HG02943 (cell line): ENCODE measurements around the gene RSPH4A.
"Not testable (repeated sequence)": the region's sequence is repeated elsewhere in the genome, so short reads cannot be mapped to it uniquely, and the experiment has no call there.

ENCODE experiments used
- ATAC-seq: cut with Tn5 transposase; IDR thresholded peaks from one replicate; pipeline ENCODE4 v1.9.1; 2021; ENCODE audit warnings: mild to moderate bottlenecking, low read depth, moderate library complexity; ENCODE audit not compliant: unreplicated experiment

Gene RSPH4A

DNA sequence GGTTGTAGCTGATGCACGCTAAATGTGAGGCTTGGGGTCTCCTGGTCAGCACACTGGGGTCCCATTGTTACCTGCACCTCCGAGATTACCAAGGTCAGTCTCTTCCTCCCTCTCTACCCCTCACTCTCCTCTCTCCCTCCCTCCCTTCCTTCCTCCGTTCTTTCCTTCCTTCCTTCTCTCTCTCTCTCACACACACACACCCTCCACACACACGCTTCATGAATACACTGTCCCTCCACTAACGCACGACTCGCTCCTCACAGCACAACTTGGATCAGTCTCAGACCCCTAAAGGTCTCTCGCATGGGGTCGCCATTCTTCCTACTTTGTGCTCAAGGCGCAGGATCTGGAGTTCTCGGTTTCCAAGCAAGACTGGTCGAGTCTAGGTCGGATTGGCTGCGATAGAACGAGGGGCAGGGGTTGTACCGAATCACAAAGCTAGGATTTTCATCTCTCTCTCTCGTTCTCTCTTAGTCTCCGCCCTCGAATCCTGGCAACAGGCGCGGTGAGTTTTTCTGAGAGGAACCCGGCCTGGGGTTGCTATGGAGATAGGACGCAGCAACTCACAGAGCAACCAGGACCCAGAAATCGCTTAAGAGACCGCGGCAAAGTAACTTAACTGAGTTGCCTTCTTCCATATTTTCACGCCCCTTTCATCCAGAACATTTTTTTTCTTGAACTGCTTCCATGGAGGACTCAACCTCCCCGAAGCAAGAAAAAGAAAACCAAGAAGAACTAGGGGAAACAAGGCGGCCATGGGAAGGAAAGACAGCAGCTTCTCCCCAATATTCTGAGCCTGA is at the start of gene RSPH4A:
Gene RSPH4A, plus strand, starts transcription at position 543 of the 800 bp plus-strand sequence. Its CDS starts 145 bp downstream, at position 688.
- ATAC-seq = peak; percentile 98

DNA sequence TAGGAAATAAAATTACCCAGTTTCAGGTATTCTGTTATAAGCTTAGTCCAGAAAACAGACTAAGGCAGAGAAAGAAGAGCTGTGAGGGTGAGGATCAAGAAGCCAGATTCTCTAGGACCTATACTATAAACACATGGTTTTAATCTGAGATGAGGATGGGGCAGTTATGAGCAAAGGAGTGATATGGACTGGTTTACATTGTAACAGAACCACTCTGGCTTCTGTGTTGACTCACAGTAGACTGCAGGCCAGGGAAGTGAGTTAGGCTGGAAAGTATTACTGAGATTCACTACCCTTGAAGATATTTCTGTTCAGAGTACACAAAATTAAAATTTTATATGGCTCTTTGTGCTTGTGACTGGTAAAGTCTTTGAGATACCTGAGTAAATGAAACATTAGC is 48.2 kb upstream of the RSPH4A start:
- ATAC-seq = no peak

DNA sequence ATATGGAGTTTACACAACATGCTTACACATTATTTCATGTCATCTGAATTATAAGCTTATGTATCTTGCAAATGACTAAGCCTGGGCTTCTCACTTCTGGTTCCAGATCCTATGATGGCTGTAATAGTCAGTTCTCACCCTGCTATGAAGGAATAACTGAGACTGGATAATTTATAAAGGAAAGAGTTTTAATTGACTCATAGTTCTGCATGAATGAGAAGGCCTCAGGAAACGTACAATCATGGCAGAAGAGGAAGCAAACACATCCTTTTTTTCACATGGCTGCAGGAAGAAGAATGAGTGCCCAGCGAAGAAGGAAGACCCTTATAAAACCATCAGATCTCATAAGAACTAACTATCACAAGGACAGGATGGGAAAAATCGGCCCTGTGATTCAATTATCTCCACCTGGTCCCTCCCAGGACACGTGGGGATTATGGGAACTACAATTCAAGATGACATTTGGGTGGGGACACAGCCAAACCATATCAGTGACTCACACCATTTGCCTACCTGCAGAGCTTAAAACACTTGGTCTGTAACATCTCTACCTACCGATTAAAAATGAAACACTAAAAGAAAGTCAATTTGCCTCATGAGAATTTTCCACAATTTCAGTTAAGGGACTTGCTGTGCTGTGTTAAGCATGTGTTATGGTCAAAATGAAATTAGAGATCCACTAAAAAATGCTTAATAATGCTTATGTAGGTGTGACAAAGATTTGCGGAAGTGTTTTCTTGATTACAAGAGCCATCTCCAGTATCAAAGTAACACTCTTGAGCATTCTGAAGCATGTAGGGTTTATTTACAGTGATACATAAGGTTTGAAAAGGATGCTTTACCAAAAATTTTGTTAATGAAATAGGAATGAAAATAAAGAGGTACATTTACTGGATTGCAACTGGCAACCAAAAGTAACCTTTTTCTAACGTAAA is 47.2 kb upstream of the RSPH4A start:
- ATAC-seq = no peak

DNA sequence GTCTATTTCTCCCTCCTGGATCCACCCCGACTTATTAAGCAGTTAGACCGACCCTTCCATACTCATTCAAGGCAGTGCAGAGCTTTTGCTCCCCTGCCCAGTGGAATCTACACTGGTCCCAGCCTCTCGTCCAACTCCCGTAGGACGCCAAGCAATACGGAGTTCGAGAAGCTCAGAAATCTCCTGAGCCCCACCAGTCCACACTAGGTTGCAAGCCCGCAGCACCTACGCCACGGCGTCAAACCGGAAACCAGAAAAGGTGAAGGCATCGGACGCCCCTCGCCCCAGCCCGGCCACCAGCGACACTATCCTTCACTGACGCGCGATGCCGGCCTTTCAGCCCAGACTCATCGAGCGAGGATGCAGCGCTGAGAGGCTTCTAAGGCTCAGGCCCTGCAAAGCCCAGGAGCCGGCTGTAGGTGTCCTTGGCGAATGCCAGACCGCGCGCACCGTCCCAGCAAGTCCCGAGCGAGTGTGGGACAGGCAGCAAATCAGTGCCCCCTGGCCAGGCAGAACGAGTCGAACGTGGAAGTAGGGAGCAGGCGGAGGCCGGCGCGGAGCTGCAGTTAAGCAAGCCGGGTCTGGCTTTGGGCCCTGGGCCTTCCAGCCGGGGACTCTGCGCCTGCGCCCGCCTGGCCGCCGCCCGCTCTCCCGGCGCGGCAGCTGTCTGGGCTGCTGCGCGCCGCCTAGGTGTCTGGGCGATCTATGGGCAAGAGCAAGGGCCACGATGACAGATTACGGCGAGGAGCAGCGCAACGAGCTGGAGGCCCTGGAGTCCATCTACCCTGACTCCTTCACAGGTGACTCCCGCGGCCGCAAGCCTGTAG is 45.2 kb upstream of the RSPH4A start, which contains the start of gene RWDD1:
Gene RWDD1, plus strand, starts transcription at position 649 of the 827 bp plus-strand sequence. Its CDS starts 79 bp downstream, at position 728.
- ATAC-seq = peak; percentile 96

DNA sequence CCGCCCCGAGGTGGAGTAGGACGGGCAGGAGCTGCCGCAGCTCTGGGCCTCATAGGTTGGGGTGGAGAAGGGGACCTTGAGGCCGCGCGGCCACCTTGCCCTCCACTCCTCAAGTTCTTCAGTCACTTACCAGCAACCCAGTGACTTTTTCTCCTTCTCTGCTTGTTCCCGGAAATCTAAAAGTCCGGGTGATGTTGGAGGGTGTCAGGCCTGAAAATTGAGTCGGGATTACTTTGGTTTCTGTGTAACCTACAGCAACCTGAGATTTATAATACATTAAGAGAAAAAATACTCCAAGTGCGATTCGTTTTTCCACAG is 44.6 kb upstream of the RSPH4A start:
- no peak for ATAC-seq

DNA sequence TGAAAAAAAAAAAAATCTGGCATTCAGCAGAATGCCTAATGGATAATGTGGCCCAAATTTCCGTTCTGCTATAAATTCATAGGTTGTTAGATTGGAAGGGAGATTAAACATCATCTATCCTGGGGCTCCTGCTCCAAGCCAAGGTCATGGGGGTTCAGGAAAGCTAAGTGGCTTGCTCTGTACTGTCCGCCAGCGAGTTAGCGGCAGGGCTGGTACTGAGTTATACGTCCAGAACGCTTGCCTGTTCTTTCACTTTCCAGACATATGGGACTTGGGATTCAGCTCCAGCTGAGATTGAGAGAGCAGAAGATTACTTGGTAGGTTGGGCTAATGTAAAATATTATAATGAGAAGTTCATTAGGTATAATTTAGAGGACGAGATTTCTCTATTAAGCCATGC is 44.1 kb upstream of the RSPH4A start:
- no peak for ATAC-seq

DNA sequence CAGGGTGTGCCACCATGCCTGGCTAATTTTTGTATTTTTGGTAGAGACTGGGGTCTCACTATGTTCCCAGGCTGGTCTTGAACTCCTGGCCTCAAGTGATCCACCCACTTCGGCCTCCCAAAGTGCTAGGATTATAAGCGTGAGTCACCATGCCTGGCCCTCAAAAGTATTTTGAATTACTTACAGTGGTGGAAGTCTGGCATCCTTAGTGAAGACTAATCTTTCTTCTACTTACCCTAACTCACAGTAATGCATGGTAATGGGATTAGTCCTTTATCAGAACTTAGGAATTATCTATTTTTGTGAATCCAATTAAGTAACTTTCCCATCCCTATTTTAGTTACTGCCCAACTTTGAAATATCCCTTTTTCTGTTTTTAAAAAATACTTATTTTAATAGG is 41.1 kb upstream of the RSPH4A start:
- ATAC-seq = no peak

DNA sequence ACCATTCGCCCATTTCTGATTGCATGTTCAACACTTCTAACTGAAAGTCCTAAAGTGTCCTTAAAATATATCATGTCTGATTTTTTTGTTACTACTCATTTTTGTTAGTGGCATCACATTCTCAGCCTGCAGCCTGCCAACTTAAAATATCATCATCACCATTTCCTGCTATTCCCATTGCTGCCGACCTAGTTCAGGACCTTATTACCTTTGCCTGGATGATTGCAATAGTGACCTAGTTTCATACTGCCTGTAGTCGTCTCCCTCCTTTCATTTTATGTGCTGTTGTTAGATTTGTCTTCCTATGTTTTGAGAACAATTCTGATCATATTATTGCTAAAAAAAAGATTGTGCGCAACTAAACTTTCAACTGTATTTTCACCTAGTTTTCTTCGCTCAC is 38.8 kb upstream of the RSPH4A start:
- no peak for ATAC-seq

DNA sequence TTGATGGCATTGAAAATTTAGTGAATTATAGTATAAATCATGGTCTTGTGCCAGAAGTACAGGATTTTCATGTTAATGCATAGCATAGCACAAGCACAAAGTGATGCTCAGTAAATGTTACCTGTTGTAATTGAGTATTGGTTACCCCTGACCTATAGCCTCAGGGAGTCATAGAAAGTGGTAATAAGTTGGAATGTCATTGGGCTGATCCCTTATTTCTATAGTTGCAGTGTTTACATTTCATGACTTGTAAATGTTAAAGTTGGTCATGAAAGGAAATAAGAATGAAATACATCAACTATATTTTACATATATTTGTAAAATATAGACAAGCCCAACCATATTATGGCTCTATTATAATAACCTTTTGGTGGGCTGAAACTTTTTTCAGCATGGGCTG is 37.9 kb upstream of the RSPH4A start:
- no peak for ATAC-seq

DNA sequence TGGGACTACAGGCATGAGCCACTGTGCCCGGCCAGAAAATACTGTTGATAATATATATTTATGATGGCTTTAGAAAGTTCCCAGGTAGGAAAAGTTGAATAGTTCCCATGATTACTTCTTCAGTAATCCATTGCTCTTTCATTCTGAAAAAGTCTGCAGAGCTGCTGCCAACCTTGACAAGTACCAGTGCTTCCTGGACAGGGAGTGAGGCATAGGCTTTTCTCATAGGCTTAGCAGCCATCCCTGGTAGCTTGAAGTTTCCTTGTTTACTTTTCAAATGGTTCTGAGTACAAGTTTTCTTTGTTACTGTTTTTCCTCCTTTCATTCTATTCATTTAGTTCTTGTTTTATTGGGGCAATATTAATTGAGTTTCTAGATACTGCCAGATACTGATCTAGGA is 37.1 kb upstream of the RSPH4A start:
- ATAC-seq = no peak

DNA sequence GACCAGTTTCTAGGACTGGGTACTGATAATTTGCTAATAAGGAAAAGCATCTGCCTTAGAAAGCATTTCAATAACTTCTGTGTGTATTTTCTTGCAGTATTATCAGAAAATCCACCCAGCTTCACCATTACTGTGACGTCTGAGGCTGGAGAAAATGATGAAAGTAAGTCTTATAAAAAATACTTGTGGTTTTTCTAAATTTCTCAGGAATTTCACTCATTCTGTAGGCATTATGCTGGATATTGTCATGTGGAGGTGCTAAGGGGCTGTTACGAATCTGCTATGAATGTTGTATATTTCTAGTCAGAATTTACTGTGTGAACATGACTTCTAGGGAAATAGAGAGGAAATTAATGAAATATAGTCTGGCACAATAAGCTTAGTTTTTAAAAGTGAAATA is 36.1 kb upstream of the RSPH4A start:
- no peak for ATAC-seq

DNA sequence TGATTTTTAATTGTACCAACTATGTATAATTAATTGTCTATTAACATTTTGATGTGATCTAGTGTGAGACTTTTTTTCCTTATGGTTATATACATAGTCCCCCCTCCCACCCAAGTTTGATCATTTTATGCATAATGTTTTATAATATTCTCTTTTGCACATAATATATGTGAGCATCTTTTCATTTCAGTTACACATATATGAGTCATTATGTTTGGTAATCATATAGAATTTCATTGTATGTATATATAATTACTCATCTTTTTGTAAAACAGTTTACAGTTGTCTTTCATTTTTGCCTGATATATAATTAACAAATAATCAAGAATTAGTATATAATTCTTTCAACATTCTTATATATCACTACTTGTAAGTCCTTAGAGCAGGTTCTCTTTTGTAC is 30.0 kb upstream of the RSPH4A start:
- no peak for ATAC-seq

DNA sequence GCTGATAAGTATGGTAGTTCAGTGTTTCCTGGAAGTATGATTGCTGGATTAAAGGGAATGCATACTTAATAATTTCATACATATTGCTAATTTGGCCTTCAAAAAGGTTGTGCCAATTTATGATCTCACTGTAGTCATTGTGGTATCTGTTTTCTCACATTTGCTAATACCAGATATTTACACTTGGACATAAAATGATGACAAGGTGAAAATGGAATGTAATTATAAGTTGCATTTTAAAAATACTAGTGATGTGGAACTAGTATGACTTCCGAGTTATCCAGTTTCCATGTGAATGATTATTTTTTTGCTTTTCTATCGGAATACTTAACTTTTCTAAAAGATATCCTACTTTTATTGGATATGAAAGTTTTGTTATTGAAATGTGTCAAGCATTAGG is 29.5 kb upstream of the RSPH4A start:
- ATAC-seq = no peak

DNA sequence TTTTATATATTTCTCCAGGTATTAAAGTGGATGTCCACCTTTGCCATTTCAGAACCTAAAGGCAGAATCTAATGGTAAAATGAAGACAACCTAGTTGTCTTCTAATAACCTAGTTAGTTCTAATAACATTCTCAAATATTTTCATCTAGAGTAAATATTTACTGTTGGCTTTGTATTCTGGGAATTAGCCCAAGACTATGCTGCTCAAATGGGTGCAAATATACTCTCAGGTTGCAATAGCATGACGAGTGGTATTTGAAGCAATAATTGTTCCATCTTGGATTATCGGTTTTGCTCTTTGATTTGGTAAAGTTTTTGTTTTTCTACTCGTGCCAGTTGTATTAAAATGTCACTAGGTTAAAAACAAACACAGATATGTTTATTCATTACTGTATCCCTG is 21.0 kb upstream of the RSPH4A start:
- no peak for ATAC-seq

DNA sequence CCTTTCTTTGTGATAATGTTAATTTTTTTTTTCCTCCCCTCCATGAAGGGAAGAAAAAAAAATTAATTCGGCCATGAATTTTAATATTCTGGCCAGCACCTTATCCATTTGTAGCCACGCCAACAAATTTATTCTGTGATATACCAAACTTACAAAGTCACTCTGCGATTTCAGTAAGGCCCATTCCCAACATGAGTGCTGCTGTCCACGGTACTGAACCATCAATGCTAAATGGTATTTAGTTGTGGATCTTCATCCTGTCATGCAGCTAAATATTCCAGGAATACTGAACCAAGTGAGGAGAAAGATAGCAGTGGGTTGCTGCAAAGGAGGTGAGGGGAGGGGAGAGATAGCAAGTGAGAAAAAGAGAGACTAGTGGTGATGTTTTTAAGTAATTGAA is 19.5 kb upstream of the RSPH4A start:
- no peak for ATAC-seq

DNA sequence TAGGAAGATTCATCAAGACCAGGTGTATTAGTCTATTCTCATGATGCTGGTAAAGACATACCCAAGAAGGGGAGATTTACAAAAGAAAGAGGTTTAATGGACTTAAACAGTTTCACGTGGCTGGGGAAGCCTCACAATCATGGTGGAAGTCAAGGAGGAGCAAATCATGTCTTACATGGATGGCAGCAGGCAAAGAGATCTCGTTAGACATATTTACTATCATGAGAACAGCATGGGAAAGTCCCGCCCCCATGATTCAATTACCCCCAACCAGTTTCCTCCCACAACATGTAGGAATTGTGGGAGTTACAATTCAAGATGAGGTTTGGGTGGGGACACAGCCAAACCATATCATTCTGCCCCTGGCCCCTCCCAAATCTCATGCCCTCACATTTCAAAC is 12.4 kb upstream of the RSPH4A start:
- ATAC-seq = not testable (repeated sequence)

DNA sequence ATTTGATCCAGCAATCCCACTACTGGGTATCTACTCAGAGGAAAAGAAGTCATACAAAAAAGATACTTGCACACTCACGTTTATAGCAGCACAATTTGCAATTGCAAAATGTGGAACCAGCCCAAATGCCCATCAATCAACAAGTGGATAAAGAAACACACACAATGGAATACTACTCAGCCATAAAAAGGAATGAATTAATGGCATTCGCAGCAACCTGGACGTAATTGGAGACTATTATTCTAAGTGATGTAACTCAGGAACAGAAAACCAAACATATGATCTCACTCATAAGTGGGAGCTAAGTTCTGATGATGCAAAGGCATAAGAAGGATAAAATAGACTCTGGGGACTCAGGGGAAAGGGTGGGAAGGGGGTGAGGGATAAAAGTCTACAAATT is 11.4 kb upstream of the RSPH4A start:
- not testable (repeated sequence) for ATAC-seq

DNA sequence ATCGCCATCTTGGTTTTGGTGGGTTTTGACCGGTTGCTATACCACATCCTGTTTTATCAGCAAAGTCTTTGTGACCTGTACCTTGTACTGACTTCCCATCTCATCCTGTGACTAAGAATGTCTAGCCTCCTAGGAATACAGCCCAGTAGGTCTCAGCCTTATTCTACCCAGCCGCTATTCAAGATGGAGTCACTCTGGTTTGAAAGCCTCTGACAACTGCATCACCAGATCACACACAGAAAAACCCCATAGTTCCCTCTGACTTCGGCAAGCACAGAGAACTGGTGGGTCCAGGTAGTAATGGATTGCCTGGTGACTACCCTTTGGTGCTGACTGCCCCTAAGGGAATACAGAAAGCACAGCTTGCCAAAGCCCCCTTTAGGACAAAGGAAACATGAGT is 10.3 kb upstream of the RSPH4A start:
- ATAC-seq = no peak

DNA sequence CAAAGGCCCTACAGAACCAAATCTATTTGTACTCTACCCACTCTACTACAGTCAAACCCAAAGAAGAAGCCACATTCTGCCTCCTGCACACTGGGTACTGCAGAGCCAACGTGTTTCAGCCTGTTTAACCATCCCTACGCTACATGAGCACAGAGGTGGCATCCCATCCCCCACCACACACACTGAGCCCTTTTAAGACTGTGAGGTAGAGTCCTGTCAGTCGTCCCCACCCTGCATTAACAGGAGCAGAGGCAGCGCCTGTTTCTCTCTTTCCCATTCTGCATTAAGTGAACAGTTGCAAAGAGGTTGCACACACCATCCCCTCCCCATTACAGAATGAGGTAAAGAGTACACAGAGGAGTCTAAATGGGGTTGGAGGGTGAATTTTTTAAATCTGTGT is 5.2 kb upstream of the RSPH4A start:
- ATAC-seq = no peak

DNA sequence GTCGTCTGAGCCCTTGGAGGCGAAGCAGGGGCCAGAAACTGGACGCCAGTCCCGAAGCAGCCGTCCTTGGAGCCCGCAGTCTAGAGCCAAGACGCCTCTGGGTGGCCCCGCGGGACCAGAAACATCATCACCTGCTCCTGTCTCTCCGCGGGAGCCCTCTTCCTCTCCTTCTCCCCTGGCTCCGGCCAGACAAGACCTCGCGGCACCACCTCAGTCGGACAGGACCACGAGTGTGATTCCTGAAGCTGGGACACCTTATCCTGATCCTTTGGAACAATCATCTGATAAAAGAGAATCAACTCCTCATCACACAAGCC is 416 bp downstream of the RSPH4A start:
- ATAC-seq = no peak
